ENCODE data around the gene FAM50B. TPM values are rescaled to one million over a fixed set of nuclear protein-coding genes. Genes with fewer than 3 reads are reported as not detected.
A peak's percentile ranks its signal among the peaks of the same experiment; 100 is the strongest.

FAM50B gene
- total and polyA plus RNA-seq, 2 of the 13 experiments (the other 11 are each of a cell fraction or from before 2014, with no cell fraction given), result 0.05 TPM; not detected in 1

GRCh38 chr6:3871515-3871914 lies 22.3 kb downstream of the FAM50B start (continued):
- no peak for TF ChIP-seq CERS6 (CRISPR knock-in tag; IDR thresholded peaks at IDR 0.05)
- no peak for TF ChIP-seq ZBTB14 (CRISPR knock-in tag; IDR thresholded peaks at IDR 0.05)
- TF ChIP-seq PHF8 (CRISPR knock-in tag; IDR thresholded peaks at IDR 0.05), result no peak; the same call in 1 of the 2 replicates
- TF ChIP-seq FOSL2 (CRISPR knock-in tag; IDR thresholded peaks at IDR 0.05), result peak; percentile 69
- TF ChIP-seq ZNF670 (CRISPR knock-in tag; IDR thresholded peaks at IDR 0.05; ENCODE audit: borderline replicate concordance), result no peak
- no peak for TF ChIP-seq ZXDC (CRISPR knock-in tag; IDR thresholded peaks at IDR 0.05)
- no peak for TF ChIP-seq ZNF333 (CRISPR knock-in tag; IDR thresholded peaks at IDR 0.05; ENCODE audit: borderline replicate concordance)
- TF ChIP-seq NFKB2 (CRISPR knock-in tag; IDR thresholded peaks at IDR 0.05; ENCODE audit: borderline replicate concordance), result no peak
- TF ChIP-seq XRCC5 (optimal IDR thresholded peaks at IDR 0.05; ENCODE audit: low read length), result no peak
- 0 out of 2 replicates have a peak, but pooled peaks have one; percentile 5 for TF ChIP-seq ZHX1 (CRISPR knock-in tag; IDR thresholded peaks at IDR 0.05; ENCODE audit: low read depth)
- TF ChIP-seq KDM3A (CRISPR knock-in tag; IDR thresholded peaks at IDR 0.05; ENCODE audit: low read depth), result no peak
- no peak for TF ChIP-seq HOXA9 (CRISPR knock-in tag; IDR thresholded peaks at IDR 0.05; ENCODE audit: borderline replicate concordance)
- no peak for TF ChIP-seq ZBTB38 (CRISPR knock-in tag; IDR thresholded peaks at IDR 0.05)
- no peak for TF ChIP-seq MAF1 (CRISPR knock-in tag; IDR thresholded peaks at IDR 0.05; ENCODE audit: borderline replicate concordance)
- TF ChIP-seq TCF7L2 (IDR thresholded peaks at IDR 0.05; ENCODE audit: low read depth, low read length), result no peak
- TF ChIP-seq DNMT1 (CRISPR knock-in tag; IDR thresholded peaks at IDR 0.05), result no peak
- TF ChIP-seq ETV6 (CRISPR knock-in tag; conservative IDR thresholded peaks at IDR 0.05), result no peak
- no peak for TF ChIP-seq ZNF777 (CRISPR knock-in tag; IDR thresholded peaks at IDR 0.05)
- TF ChIP-seq MBNL3 (CRISPR knock-in tag; conservative IDR thresholded peaks at IDR 0.05), result no peak
- no peak for TF ChIP-seq KAT2B (IDR thresholded peaks at IDR 0.05; ENCODE audit: borderline replicate concordance, low read depth, low read length)
- no peak for TF ChIP-seq TBX3 (IDR thresholded peaks at IDR 0.05; ENCODE audit: borderline replicate concordance)
- 0 out of 2 replicates have a peak, but pooled peaks have one; percentile 24 for TF ChIP-seq ZBTB20 (CRISPR knock-in tag; IDR thresholded peaks at IDR 0.05; ENCODE audit: borderline replicate concordance, low read depth)
- no peak for TF ChIP-seq LBX2 (CRISPR knock-in tag; IDR thresholded peaks at IDR 0.05; ENCODE audit: borderline replicate concordance)
- TF ChIP-seq ZSCAN20 (CRISPR knock-in tag; IDR thresholded peaks at IDR 0.05; ENCODE audit: borderline replicate concordance), result 0 out of 2 replicates have a peak, but pooled peaks have one; percentile 24

All from HepG2 (cell line).